Endothelial cell (in vitro differentiated cells): ENCODE data around the gene PACS1. TPM values are rescaled to one million over a fixed set of nuclear protein-coding genes. Genes with fewer than 3 reads are reported as not detected.
A peak's percentile ranks its signal among the peaks of the same experiment; 100 is the strongest.

Experiments used
- DNase-seq: peaks from one replicate; pipeline ENCODE4 v3.0.0; 2021; ENCODE audit warnings: low spot score
- H3K27ac Mint-ChIP-seq: one replicate; pipeline ENCODE4 v1.8.0; 2021; ENCODE audit warnings: mixed read lengths, inconsistent platforms; ENCODE audit not compliant: unreplicated experiment
- H3K27me3 Mint-ChIP-seq: one replicate; pipeline ENCODE4 v1.8.0; 2021; ENCODE audit warnings: mild to moderate bottlenecking, moderate library complexity, mixed read lengths, inconsistent platforms; ENCODE audit not compliant: unreplicated experiment
- H3K36me3 Mint-ChIP-seq: one replicate; pipeline ENCODE4 v1.8.0; 2021; ENCODE audit warnings: mild to moderate bottlenecking, low read depth, mixed read lengths, inconsistent platforms; ENCODE audit not compliant: unreplicated experiment
- H3K4me1 Mint-ChIP-seq: one replicate; pipeline ENCODE4 v1.8.0; 2021; ENCODE audit warnings: mild to moderate bottlenecking, mixed read lengths, inconsistent platforms; ENCODE audit not compliant: unreplicated experiment
- H3K4me3 Mint-ChIP-seq: one replicate; pipeline ENCODE4 v1.8.0; 2021; ENCODE audit warnings: mild to moderate bottlenecking, mixed read lengths, inconsistent platforms; ENCODE audit not compliant: unreplicated experiment
- H3K9me3 Mint-ChIP-seq: one replicate; pipeline ENCODE4 v1.8.0; 2021; ENCODE audit warnings: mixed read lengths, inconsistent platforms; ENCODE audit not compliant: unreplicated experiment
- CTCF ChIP-seq: fragments of 200-600 bp; sonication (generic); IDR thresholded peaks from one replicate; pipeline ENCODE4 v1.5.0; 2021; ENCODE audit warnings: antibody characterized with exemption; ENCODE audit not compliant: unreplicated experiment
- total RNA-seq: library from RNA; stranded (reverse); fragmentation: NEBNext Ultra II Directional; extraction: Animal tissue kit (Norgen Biotek cat#: 25700); gene quantifications from one replicate; pipeline ENCODE4 v1.2.1, GENCODE V29; 2021; ENCODE audit not compliant: unreplicated experiment

The PACS1 gene
- total RNA-seq, 1 donor from 2014 or later = 114 TPM

GRCh38 chr11:66258473-66258893, 188.4 kb downstream of the PACS1 start:
- Mint-ChIP-seq H3K27me3 (peaks cover 10% of the 10 kb centered on the region), H3K9me3 (no peaks in the 10 kb centered on the region), H3K4me3 (peak overlapping the region; percentile 75), H3K27ac (no peak overlapping the region), H3K4me1 (peaks cover 14% of the 10 kb centered on the region), H3K36me3 (peaks cover 16% of the 10 kb centered on the region)
- no peak for DNase-seq
- TF ChIP-seq CTCF = no peak

- no peak overlapping the region for H3K27ac Mint-ChIP-seq
- peaks cover 18% of the 10 kb centered on the region for H3K36me3 Mint-ChIP-seq
- no peak for DNase-seq
- H3K4me3 Mint-ChIP-seq = peak overlapping the region; percentile 75
- no peak for TF ChIP-seq CTCF
- no peaks in the 10 kb centered on the region for H3K9me3 Mint-ChIP-seq
- peaks cover 9% of the 10 kb centered on the region for H3K27me3 Mint-ChIP-seq
- peaks cover 14% of the 10 kb centered on the region for H3K4me1 Mint-ChIP-seq
These were observed 189.2 kb downstream of the PACS1 start for GRCh38 chr11:66259225-66259624.

GRCh38 chr11:66259956-66260355, 189.9 kb downstream of the PACS1 start:
- peak overlapping the region; percentile 75 for H3K4me3 Mint-ChIP-seq
- H3K27ac Mint-ChIP-seq = no peak overlapping the region
- TF ChIP-seq CTCF = no peak
- H3K4me1 Mint-ChIP-seq = peaks cover 14% of the 10 kb centered on the region
- H3K36me3 Mint-ChIP-seq = peaks cover 20% of the 10 kb centered on the region
- H3K9me3 Mint-ChIP-seq = no peaks in the 10 kb centered on the region
- peaks cover 9% of the 10 kb centered on the region for H3K27me3 Mint-ChIP-seq
- DNase-seq = no peak

GRCh38 chr11:66261578-66261977, 191.5 kb downstream of the PACS1 start:
- Mint-ChIP-seq H3K27me3 (peaks cover 7% of the 10 kb centered on the region), H3K4me3 (no peak overlapping the region), H3K4me1 (peaks cover 14% of the 10 kb centered on the region), H3K9me3 (no peaks in the 10 kb centered on the region), H3K27ac (no peak overlapping the region), H3K36me3 (peaks cover 20% of the 10 kb centered on the region)
- no peak for TF ChIP-seq CTCF
- DNase-seq = no peak

- H3K9me3 Mint-ChIP-seq = no peaks in the 10 kb centered on the region
These were observed 192.1 kb downstream of the PACS1 start for GRCh38 chr11:66262191-66262590.

More at GRCh38 chr11:66262191-66262590, 192.1 kb downstream of the PACS1 start:
- H3K27me3 Mint-ChIP-seq = peaks cover 11% of the 10 kb centered on the region
- no peak overlapping the region for H3K4me3 Mint-ChIP-seq
- H3K4me1 Mint-ChIP-seq = peaks cover 9% of the 10 kb centered on the region
- peaks cover 20% of the 10 kb centered on the region for H3K36me3 Mint-ChIP-seq
- H3K27ac Mint-ChIP-seq = peak overlapping the region; percentile 36
- DNase-seq = no peak
- TF ChIP-seq CTCF = no peak
